Renal pelvis (tissue), 4 donors: ENCODE data around the gene MEIS2. TPM values are rescaled to one million over a fixed set of nuclear protein-coding genes. Genes with fewer than 3 reads are reported as not detected.
A peak's percentile ranks its signal among the peaks of the same experiment; 100 is the strongest.

Experiments used
- DNase-seq: peaks from one replicate; pipeline ENCODE4 v3.0.0-alpha.2; 2013
- polyA plus RNA-seq, 3 donors: library from polyadenylated mRNA; unstranded; fragments of 120-200 nt; gene quantifications; one replicate each; pipeline ENCODE4 v1.2.1, GENCODE V29; 2013; ENCODE audit not compliant: insufficient read length in 3 of 3

The MEIS2 gene
- polyA plus RNA-seq, 3 donors: 114 to 142 (median 138) TPM

GRCh38 chr15:36903195-36903594, 197.2 kb downstream of the MEIS2 start:
- DNase-seq: no peak

GRCh38 chr15:36901012-36901411, 199.3 kb downstream of the MEIS2 start:
- DNase-seq: no peak

- no peak for DNase-seq
Observed at GRCh38 chr15:36899696-36900095, 200.7 kb downstream of the MEIS2 start.

GRCh38 chr15:36898536-36899126, 201.7 kb downstream of the MEIS2 start:
- DNase-seq: no peak

GRCh38 chr15:36897834-36898233, 202.5 kb downstream of the MEIS2 start:
- DNase-seq: no peak

- DNase-seq: peak; percentile 84
Observed at GRCh38 chr15:36896949-36897348, 203.4 kb downstream of the MEIS2 start.

GRCh38 chr15:36894075-36894474, 206.3 kb downstream of the MEIS2 start:
- DNase-seq: no peak

- no peak for DNase-seq
Observed at GRCh38 chr15:36893276-36893675, 207.1 kb downstream of the MEIS2 start.

- no peak for DNase-seq
Observed at GRCh38 chr15:36888011-36888992, 212.0 kb downstream of the MEIS2 start.

- DNase-seq: no peak
Observed at GRCh38 chr15:36887214-36887961, 213.0 kb downstream of the MEIS2 start.

GRCh38 chr15:36886701-36887100, 213.6 kb downstream of the MEIS2 start:
- no peak for DNase-seq

- no peak for DNase-seq
Observed at GRCh38 chr15:36886191-36886590, 214.2 kb downstream of the MEIS2 start.

GRCh38 chr15:36885771-36886170, 214.6 kb downstream of the MEIS2 start:
- no peak for DNase-seq

- DNase-seq: no peak
Observed at GRCh38 chr15:36884936-36885635, 215.3 kb downstream of the MEIS2 start.

- DNase-seq: no peak
Observed at GRCh38 chr15:36884518-36884875, 215.9 kb downstream of the MEIS2 start.

GRCh38 chr15:36883713-36884517, 216.4 kb downstream of the MEIS2 start:
- peak; percentile 97 for DNase-seq

- no peak for DNase-seq
Observed at GRCh38 chr15:36882487-36883131, 217.7 kb downstream of the MEIS2 start.

GRCh38 chr15:36882056-36882455, 218.3 kb downstream of the MEIS2 start:
- no peak for DNase-seq

- no peak for DNase-seq
Observed at GRCh38 chr15:36881516-36881915, 218.8 kb downstream of the MEIS2 start.

- no peak for DNase-seq
Observed at GRCh38 chr15:36880913-36881460, 219.4 kb downstream of the MEIS2 start.
